Keratinocyte (primary cell): ENCODE results near the gene OBSCN. TPM values are rescaled to one million over a fixed set of nuclear protein-coding genes. Genes with fewer than 3 reads are reported as not detected.

Source experiments
- DNase-seq: peaks from one replicate; pipeline ENCODE4 v3.0.0-alpha.2; 2011; ENCODE audit warnings: low read depth, missing footprints, low spot score
- FAIRE-seq: peaks from 2 replicates; lab custom pipeline; 2011; peaks lifted over from hg19 to GRCh38; lab: Jason Lieb, UNC
- H2AFZ ChIP-seq: 2 replicates; pipeline ENCODE4 v1.6.0; 2012; ENCODE audit warnings: low read length, control low read depth, inconsistent platforms; ENCODE audit not compliant: control insufficient read depth
- H3K27ac ChIP-seq: 2 replicates; pipeline ENCODE4 v1.5.1; 2011; ENCODE audit warnings: low read length; ENCODE audit not compliant: control insufficient read depth, insufficient read depth
- H3K27me3 ChIP-seq: 3 replicates; pipeline ENCODE4 v1.6.0; 2011; ENCODE audit warnings: low read length; ENCODE audit not compliant: control insufficient read depth, insufficient read depth; ENCODE audit errors: extremely low read depth
- H3K36me3 ChIP-seq, 2 experiments: 2 replicates in 1 of 2; 3 replicates in 1 of 2; pipeline ENCODE4 v1.5.1; 2011; ENCODE audit warnings: low read length in 2 of 2, mild to moderate bottlenecking in 1 of 2; ENCODE audit not compliant: control insufficient read depth in 2 of 2, insufficient read depth in 2 of 2; ENCODE audit errors: extremely low read depth in 1 of 2
- H3K4me1 ChIP-seq: 3 replicates; pipeline ENCODE4 v1.5.1; 2011; ENCODE audit warnings: low read length; ENCODE audit not compliant: control insufficient read depth, insufficient read depth; ENCODE audit errors: extremely low read depth
- H3K4me2 ChIP-seq: 3 replicates; pipeline ENCODE4 v1.6.0; 2011; ENCODE audit warnings: low read depth, low read length; ENCODE audit not compliant: control insufficient read depth, insufficient read depth; ENCODE audit errors: extremely low read depth
- H3K4me3 ChIP-seq, 3 experiments: fragments of 200-600 bp in 1 of 3; sonication (generic) in 1 of 3; 2 replicates in 2 of 3; 3 replicates in 1 of 3; pipeline ENCODE4 v1.5.1; 2011 to 2016; ENCODE audit warnings: low read length in 3 of 3, mild to moderate bottlenecking in 3 of 3, control low read depth in 2 of 3, inconsistent platforms in 1 of 3, low read depth in 1 of 3, mixed read lengths in 1 of 3, mixed run types in 1 of 3, moderate library complexity in 1 of 3; ENCODE audit not compliant: control insufficient read depth in 2 of 3, insufficient read depth in 2 of 3; ENCODE audit errors: extremely low read depth in 1 of 3
- H3K79me2 ChIP-seq: 2 replicates; pipeline ENCODE4 v1.6.0; 2012; ENCODE audit warnings: low read length; ENCODE audit not compliant: control insufficient read depth, insufficient read depth
- H3K9ac ChIP-seq: 3 replicates; pipeline ENCODE4 v1.6.0; 2011; ENCODE audit warnings: low read length; ENCODE audit not compliant: control insufficient read depth, insufficient read depth; ENCODE audit errors: extremely low read depth
- H3K9me1 ChIP-seq: 3 replicates; pipeline ENCODE4 v1.6.0; 2011; ENCODE audit warnings: low read length; ENCODE audit not compliant: control insufficient read depth, insufficient read depth; ENCODE audit errors: extremely low read depth
- H3K9me3 ChIP-seq: 2 replicates; pipeline ENCODE4 v1.5.1; 2012; ENCODE audit warnings: low read depth, low read length; ENCODE audit not compliant: control insufficient read depth
- H4K20me1 ChIP-seq: 3 replicates; pipeline ENCODE4 v1.6.0; 2011; ENCODE audit warnings: low read length; ENCODE audit not compliant: control insufficient read depth, insufficient read depth; ENCODE audit errors: extremely low read depth
- EZH2 ChIP-seq: IDR thresholded peaks from one replicate; pipeline ENCODE4 v1.6.1; 2012; ENCODE audit warnings: inconsistent platforms, mild to moderate bottlenecking, low read length, moderate library complexity
- dilution Hi-C: fragments of 300-500 bp; cut with MboI; formaldehyde crosslinking; loops from one replicate; pipeline ENCODE4 v1.7.0; 2020; ENCODE audit warnings: low sequenced_read_pairs; ENCODE audit not compliant: extremely low pct_ligation_motif_present
- polyA plus RNA-seq, 5 experiments: library from polyadenylated mRNA; depleted of rRNA in 3 of 5; stranded (reverse) in 3 of 5; stranded (forward) in 1 of 5; unstranded in 1 of 5; fragments of >200 nt; gene quantifications; 1 replicate in 1 of 5; 2 replicates in 3 of 5; 3 replicates in 1 of 5; pipeline versions ENCODE4 v1.2.1 to v1.2.3, GENCODE V29; 2011 to 2012; ENCODE audit warnings: missing spikeins in 2 of 5, low read depth in 1 of 5, low replicate concordance in 1 of 5
- TF ChIP-seq, protein P1 (sequence below), 3 experiments: IDR thresholded peaks in 1 of 3; conservative IDR thresholded peaks in 1 of 3; optimal IDR thresholded peaks in 1 of 3; 2 replicates in 2 of 3; 3 replicates in 1 of 3; pipeline versions ENCODE3 to v1.5.1; 2011; ENCODE audit warnings: low read length in 3 of 3, mild to moderate bottlenecking in 3 of 3, moderate library complexity in 2 of 3, control low read depth in 1 of 3, inconsistent platforms in 1 of 3; ENCODE audit not compliant: insufficient read depth in 2 of 3; ENCODE audit errors: extremely low read depth in 1 of 3

OBSCN gene
- polyA plus RNA-seq, 1 donor (not counting 4 experiments of a cell fraction or from before 2014, with no cell fraction given) = 1.8 TPM

DNA sequence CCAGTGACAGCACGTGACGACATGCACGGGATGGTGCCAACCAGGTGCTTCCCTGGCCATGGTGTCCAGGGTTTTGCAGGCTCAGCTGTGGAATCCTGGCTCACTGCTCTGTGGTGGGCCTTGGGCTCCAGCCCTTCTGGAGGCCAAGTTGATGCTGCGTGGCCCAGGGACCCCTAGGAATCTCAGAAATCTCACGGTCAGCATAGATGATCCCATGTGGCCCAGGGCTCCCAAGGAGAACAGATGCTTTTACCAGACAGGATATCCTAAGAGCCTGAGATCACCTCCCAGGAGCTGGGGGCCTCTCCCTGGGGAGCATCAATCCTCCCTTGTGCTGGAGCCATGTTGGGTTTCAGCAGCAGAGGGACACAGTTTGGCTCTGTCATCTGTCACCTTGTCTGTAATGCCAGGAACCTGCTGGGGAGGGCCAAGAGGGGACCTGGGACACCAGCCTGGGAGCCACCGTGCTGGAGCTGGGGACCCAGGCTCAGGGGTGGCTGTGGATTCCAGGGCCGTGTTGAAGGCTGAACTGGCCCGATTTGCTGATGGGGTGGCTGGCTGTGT lies 134.9 kb downstream of the OBSCN start:
- DNase-seq = no peak
- FAIRE-seq = no peak
- Histone ChIP-seq H3K36me3 (no peaks in the 10 kb centered on the region), H3K9me3 (peaks cover 5% of the 10 kb centered on the region), H4K20me1 (no peaks in the 10 kb centered on the region), H3K4me2 (no peak overlapping the region), H3K27ac (no peak overlapping the region), H2AFZ (no peak overlapping the region), H3K9ac (no peak overlapping the region), H3K4me1 (no peaks in the 10 kb centered on the region), H3K9me1 (no peaks in the 10 kb centered on the region), H3K4me3 (no peak overlapping the region), H3K79me2 (no peaks in the 10 kb centered on the region), H3K27me3 (peaks cover 4% of the 10 kb centered on the region)
- dilution Hi-C loops = no loop called here
- TF ChIP-seq, protein P1, sequence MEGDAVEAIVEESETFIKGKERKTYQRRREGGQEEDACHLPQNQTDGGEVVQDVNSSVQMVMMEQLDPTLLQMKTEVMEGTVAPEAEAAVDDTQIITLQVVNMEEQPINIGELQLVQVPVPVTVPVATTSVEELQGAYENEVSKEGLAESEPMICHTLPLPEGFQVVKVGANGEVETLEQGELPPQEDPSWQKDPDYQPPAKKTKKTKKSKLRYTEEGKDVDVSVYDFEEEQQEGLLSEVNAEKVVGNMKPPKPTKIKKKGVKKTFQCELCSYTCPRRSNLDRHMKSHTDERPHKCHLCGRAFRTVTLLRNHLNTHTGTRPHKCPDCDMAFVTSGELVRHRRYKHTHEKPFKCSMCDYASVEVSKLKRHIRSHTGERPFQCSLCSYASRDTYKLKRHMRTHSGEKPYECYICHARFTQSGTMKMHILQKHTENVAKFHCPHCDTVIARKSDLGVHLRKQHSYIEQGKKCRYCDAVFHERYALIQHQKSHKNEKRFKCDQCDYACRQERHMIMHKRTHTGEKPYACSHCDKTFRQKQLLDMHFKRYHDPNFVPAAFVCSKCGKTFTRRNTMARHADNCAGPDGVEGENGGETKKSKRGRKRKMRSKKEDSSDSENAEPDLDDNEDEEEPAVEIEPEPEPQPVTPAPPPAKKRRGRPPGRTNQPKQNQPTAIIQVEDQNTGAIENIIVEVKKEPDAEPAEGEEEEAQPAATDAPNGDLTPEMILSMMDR (optimal IDR thresholded peaks at IDR 0.05 in 1 of 3, IDR thresholded peaks at IDR 0.05 in 1 of 3, conservative IDR thresholded peaks at IDR 0.05 in 1 of 3; ENCODE audit: extremely low read depth in 1 of 3, insufficient read depth in 2 of 3, low read length in 3 of 3) = no peak
- no peak for TF ChIP-seq EZH2

- dilution Hi-C loops = no loop called here
- no peak overlapping the region for H3K9ac ChIP-seq
- no peaks in the 10 kb centered on the region for H4K20me1 ChIP-seq
- peaks cover 5% of the 10 kb centered on the region for H3K9me3 ChIP-seq
- H2AFZ ChIP-seq = no peak overlapping the region
- no peak overlapping the region for H3K4me3 ChIP-seq
- no peaks in the 10 kb centered on the region for H3K36me3 ChIP-seq
- no peak for FAIRE-seq
- no peaks in the 10 kb centered on the region for H3K79me2 ChIP-seq
- H3K27ac ChIP-seq = no peak overlapping the region
- H3K27me3 ChIP-seq = peaks cover 4% of the 10 kb centered on the region
- DNase-seq = no peak
- no peaks in the 10 kb centered on the region for H3K4me1 ChIP-seq
- H3K4me2 ChIP-seq = no peak overlapping the region
- no peaks in the 10 kb centered on the region for H3K9me1 ChIP-seq
- TF ChIP-seq, protein P1 (optimal IDR thresholded peaks at IDR 0.05 in 1 of 3, IDR thresholded peaks at IDR 0.05 in 1 of 3, conservative IDR thresholded peaks at IDR 0.05 in 1 of 3; ENCODE audit: extremely low read depth in 1 of 3, insufficient read depth in 2 of 3, low read length in 3 of 3) = no peak
- no peak for TF ChIP-seq EZH2
These were observed 135.4 kb downstream of the OBSCN start for GRCh38 chr1:228343191-228343661.
